Measurements from ENCODE around the gene SPATA31D4.
A peak's percentile ranks its signal among the peaks of the same experiment; 100 is the strongest.

Gene SPATA31D4

DNA sequence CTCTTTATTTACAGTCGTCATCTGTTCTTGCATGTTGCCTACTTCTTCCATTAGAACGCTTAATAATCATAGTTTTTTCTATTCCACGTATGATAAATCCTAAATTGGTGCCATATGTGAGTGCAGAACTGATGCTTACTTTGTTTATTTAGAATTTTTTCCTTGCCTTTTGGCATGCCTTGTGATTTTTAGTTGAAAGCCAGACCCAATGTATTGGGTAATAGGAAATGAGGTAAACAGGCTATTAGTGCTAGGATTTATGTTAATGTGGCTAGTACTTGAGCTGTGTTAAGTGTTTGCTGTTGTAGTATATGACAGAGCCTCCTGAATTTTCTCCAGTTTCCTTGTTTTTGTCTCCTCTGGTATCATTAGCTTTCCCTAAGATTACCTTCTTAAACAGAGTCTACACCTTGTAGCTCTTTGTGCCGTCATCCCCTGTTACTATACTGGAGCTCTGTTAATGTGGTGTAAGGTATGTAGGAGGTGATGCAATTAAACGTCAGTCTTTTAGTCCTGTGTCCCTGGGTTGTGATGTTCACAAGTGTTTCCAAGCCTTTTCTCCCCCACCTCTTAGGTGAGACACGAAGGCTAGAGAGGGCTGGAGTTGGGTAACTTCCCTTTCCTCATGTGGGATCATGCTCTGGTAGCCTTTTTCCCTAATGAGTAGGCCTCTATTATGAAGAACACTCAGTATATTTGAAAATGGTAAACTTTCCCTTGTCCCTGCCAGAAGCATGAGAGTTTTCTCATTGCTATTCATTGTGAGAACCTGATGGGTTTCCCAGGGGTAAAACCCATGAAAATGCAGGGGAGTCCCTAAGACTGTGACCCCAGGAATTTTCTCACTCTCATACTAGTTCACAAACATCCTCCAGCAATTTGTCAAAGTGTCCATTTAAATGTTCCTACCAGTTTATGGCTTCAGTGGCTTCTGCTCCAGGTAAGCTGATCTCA lies 36.3 kb downstream of the SPATA31D4 start:
- peak; percentile 56 for DNase-seq (ENCODE audit: low read depth)

- DNase-seq (ENCODE audit: low read depth) = no peak
Measured at GRCh38 chr9:81968026-81968425, 39.8 kb downstream of the SPATA31D4 start.

- peak; percentile 4 for DNase-seq (ENCODE audit: low read depth)
Measured at GRCh38 chr9:81969971-81970370, 41.7 kb downstream of the SPATA31D4 start.

DNA sequence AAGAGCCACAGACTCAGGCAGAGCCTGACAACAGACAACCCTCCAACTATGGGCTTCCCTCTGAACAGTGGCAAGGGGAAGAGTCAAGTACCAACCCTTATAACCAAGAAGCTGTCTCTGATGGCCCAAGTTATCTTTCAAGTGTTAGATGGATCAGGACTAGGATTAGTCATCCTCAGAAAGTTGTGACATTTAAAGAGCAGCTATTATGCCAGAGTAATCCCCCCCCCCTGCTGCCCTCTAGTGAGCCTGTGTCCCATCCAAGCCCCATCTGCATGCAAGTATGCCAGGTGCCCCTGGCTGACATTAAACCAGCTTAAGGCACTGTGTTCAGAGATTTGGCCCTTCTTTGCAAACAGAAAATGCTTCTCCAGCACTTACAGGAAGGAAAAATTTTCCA lies 43.5 kb downstream of the SPATA31D4 start:
- no peak for DNase-seq (ENCODE audit: low read depth)

DNA sequence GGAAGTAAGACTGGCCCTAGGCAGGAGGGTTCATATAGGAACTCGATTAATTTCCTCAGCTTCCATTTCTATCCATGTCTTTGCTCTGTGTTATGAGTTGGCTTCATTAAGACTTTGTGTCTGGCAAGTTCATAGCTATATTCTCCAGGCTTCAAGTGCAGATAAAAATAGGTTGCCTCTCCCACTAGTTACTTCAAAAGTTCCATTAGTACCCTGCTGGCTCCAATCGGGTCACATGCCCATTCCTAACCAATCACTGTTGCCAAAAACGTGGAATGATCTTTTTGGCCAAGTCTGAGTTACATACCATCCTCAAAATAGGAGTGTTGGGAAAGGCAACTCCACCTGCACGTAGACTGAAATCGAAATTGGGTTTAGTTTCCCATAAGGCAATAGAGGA lies 46.5 kb downstream of the SPATA31D4 start:
- no peak for DNase-seq (ENCODE audit: low read depth)

GRCh38 chr9:81976351-81976750 lies 48.1 kb downstream of the SPATA31D4 start:
- DNase-seq (ENCODE audit: low read depth) = no peak

DNA sequence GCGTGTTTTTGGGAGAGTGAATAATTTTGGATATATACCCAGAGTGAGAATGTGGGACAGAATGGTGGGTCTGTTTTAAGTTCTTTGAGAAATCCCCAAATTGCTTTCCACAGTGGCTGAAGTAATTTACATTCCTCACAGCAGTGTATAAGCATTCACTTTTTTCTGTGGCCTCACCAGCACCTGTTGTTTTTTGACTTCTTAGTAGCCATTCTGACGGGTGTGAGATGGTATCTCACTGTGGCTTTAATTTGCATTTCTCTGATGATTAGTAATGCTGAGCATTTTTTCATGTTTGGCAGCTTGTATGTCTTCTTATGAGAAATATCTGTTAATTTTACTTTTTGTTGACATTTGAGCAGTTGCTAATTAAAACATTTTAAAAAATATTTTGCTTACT lies 51.0 kb downstream of the SPATA31D4 start:
- no peak for DNase-seq (ENCODE audit: low read depth)

DNA sequence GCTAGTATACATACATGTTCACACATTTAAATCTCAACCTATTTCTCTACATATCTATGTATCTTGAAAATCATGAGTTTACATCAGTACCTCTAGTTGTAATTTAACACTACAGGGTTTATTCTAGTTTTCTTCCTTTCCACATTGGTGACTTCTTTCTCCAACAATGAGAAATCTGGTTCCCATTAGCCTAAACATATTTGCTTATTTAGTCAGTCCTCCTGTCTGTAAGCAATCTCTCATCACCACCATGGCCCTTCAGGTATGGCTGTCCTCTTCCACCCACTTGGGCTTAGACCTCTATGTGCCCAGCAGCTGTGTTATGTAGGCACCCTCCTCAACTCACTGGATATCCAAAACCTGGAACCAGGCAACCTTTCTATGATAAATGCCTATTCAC lies 52.3 kb downstream of the SPATA31D4 start:
- peak; percentile 8 for DNase-seq (ENCODE audit: low read depth)

DNA sequence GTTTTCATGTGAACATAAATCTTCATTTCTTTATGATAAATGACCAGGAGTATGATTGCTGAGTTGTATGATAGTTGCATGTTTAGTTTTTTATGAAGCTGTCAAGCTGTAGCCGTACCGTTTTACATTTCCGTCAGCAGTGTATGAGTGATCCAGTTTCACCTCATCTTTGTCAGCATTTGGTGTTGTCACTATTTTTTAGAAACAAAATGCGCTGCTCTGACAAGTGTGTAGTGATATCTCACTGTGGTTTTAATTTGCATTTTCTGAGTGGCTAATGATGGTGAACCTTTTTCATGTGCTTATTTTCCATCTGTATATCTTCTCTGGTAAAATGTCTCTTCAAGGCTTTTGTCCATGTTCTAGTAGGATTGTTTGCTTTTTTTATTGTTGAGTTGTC lies 53.7 kb downstream of the SPATA31D4 start:
- no peak for DNase-seq (ENCODE audit: low read depth)
